IMR-90 (cell line): Measurements from ENCODE around the gene PSPN. TPM values are rescaled to one million over a fixed set of nuclear protein-coding genes. Genes with fewer than 3 reads are reported as not detected.

ENCODE experiments used
- ATAC-seq: fragments of 200-7000 bp; cut with Tn5 transposase; 2 replicates; pipeline ENCODE4 v1.9.1; 2020; ENCODE audit warnings: low read depth, mild to moderate bottlenecking, moderate library complexity
- BruUV-seq: library from RNA; stranded (reverse); fragments of 400-500 nt; replicated peaks from 2 replicates; lab custom pipeline; 2021; lab: Mats Ljungman, UMichigan
- CTCF ChIA-PET: fragments of 300-600 bp; formaldehyde crosslinking; extraction: SDS; loops from one replicate; lab custom pipeline; 2021; ENCODE audit warnings: antibody characterized with exemption; lab: Yijun Ruan, JAX
- POLR2A ChIA-PET: fragments of 300-600 bp; sonication (Branson Sonifier 250); formaldehyde crosslinking; loops from one replicate; lab custom pipeline; 2022; ENCODE audit warnings: antibody characterized with exemption; ENCODE audit not compliant: unreplicated experiment; lab: Charles Lee
- DNase-seq: peaks from one replicate; pipeline ENCODE4 v3.0.0; 2013
- H2AFZ ChIP-seq: replicated peaks from 2 replicates; pipeline ENCODE3; 2013; ENCODE audit warnings: low read length, mild to moderate bottlenecking; ENCODE audit not compliant: poor library complexity
- H2AK5ac ChIP-seq: 2 replicates; pipeline ENCODE4 v1.6.1; 2013; ENCODE audit warnings: low read depth, low read length, inconsistent platforms
- H2AK9ac ChIP-seq: replicated peaks from 2 replicates; pipeline ENCODE3; 2013; ENCODE audit warnings: mild to moderate bottlenecking, low read depth, low read length, moderate library complexity; ENCODE audit not compliant: poor library complexity
- H2BK120ac ChIP-seq: 2 replicates; pipeline ENCODE4 v1.6.1; 2013; ENCODE audit warnings: low read depth, low read length, inconsistent platforms
- H2BK15ac ChIP-seq: 3 replicates; pipeline ENCODE4 v1.6.1; 2013; ENCODE audit warnings: low read depth, low read length, inconsistent platforms
- H2BK20ac ChIP-seq: 2 replicates; pipeline ENCODE4 v1.6.1; 2013; ENCODE audit warnings: low read depth, mild to moderate bottlenecking, inconsistent platforms, low read length, moderate library complexity
- H2BK5ac ChIP-seq: 2 replicates; pipeline ENCODE4 v1.6.1; 2013; ENCODE audit warnings: mild to moderate bottlenecking, low read depth, low read length, inconsistent platforms; ENCODE audit not compliant: poor library complexity, severe bottlenecking
- H3K14ac ChIP-seq: replicated peaks from 2 replicates; pipeline ENCODE4 v1.6.1; 2013; ENCODE audit warnings: low read depth, low read length, inconsistent platforms
- H3K18ac ChIP-seq: 2 replicates; pipeline ENCODE4 v1.6.1; 2013; ENCODE audit warnings: low read depth, low read length, control low read depth
- H3K23ac ChIP-seq: 2 replicates; pipeline ENCODE4 v1.6.1; 2013; ENCODE audit warnings: low read depth, low read length, inconsistent platforms
- H3K27ac ChIP-seq: 2 replicates; pipeline ENCODE4 v1.5.1; 2013; ENCODE audit warnings: mild to moderate bottlenecking, control low read depth, low read length; ENCODE audit not compliant: insufficient read depth
- H3K27me3 ChIP-seq: 2 replicates; pipeline ENCODE4 v1.6.1; 2013; ENCODE audit warnings: low read length; ENCODE audit not compliant: control insufficient read depth, insufficient read depth
- H3K36me3 ChIP-seq: 2 replicates; pipeline ENCODE4 v1.6.1; 2013; ENCODE audit warnings: low read length, mixed read lengths; ENCODE audit not compliant: control insufficient read depth, insufficient read depth
- H3K4ac ChIP-seq: 2 replicates; pipeline ENCODE4 v1.6.1; 2013; ENCODE audit warnings: low read depth, low read length, inconsistent platforms
- H3K4me1 ChIP-seq: 2 replicates; pipeline ENCODE4 v1.6.1; 2013; ENCODE audit warnings: low read length, mixed read lengths; ENCODE audit not compliant: control insufficient read depth, insufficient read depth
- H3K4me2 ChIP-seq: 2 replicates; pipeline ENCODE4 v1.6.1; 2013; ENCODE audit warnings: low read depth, mild to moderate bottlenecking, control low read depth, low read length, moderate library complexity
- H3K4me3 ChIP-seq: 2 replicates; pipeline ENCODE4 v1.5.1; 2013; ENCODE audit warnings: low read depth, mild to moderate bottlenecking, control low read depth, low read length, moderate library complexity; ENCODE audit not compliant: insufficient read depth
- H3K56ac ChIP-seq: 2 replicates; pipeline ENCODE4 v1.6.1; 2013; ENCODE audit warnings: low read length, inconsistent platforms; ENCODE audit not compliant: insufficient read depth; ENCODE audit errors: extremely low read depth
- H3K79me1 ChIP-seq, 2 experiments: 2 replicates each; pipeline ENCODE4 v1.6.1; 2013; ENCODE audit warnings: low read length in 2 of 2, inconsistent platforms in 1 of 2, low read depth in 1 of 2
- H3K9ac ChIP-seq: 2 replicates; pipeline ENCODE4 v1.6.1; 2013; ENCODE audit warnings: low read depth, low read length, control low read depth
- H3K9me1 ChIP-seq: 2 replicates; pipeline ENCODE4 v1.6.1; 2013; ENCODE audit warnings: low read length, inconsistent platforms; ENCODE audit not compliant: insufficient read depth
- H3K9me3 ChIP-seq: 2 replicates; pipeline ENCODE4 v1.6.1; 2013; ENCODE audit warnings: low read length; ENCODE audit not compliant: control insufficient read depth, insufficient read depth
- H4K20me1 ChIP-seq: 2 replicates; pipeline ENCODE4 v1.6.1; 2013; ENCODE audit warnings: low read length, inconsistent platforms; ENCODE audit not compliant: insufficient read depth
- H4K5ac ChIP-seq: 2 replicates; pipeline ENCODE4 v1.6.1; 2013; ENCODE audit warnings: mild to moderate bottlenecking, low read depth, low read length, control low read depth
- H4K8ac ChIP-seq, 2 experiments: 2 replicates each; pipeline ENCODE4 v1.6.1; 2013; ENCODE audit warnings: low read depth in 2 of 2, low read length in 2 of 2, control low read depth in 1 of 2, inconsistent platforms in 1 of 2
- H4K91ac ChIP-seq: 2 replicates; pipeline ENCODE4 v1.6.1; 2013; ENCODE audit warnings: low read depth, low read length, inconsistent platforms; ENCODE audit not compliant: insufficient read depth
- CEBPB ChIP-seq: IDR thresholded peaks from 2 replicates; pipeline ENCODE4 v1.6.1; 2012; ENCODE audit warnings: low read depth, low read length, improper control_type of control experiment
- CHD1 ChIP-seq: IDR thresholded peaks from 2 replicates; pipeline ENCODE4 v1.6.1; 2012; ENCODE audit warnings: low read depth, low read length, improper control_type of control experiment
- MAZ ChIP-seq: IDR thresholded peaks from 2 replicates; pipeline ENCODE4 v1.6.1; 2012; ENCODE audit warnings: low read depth, mild to moderate bottlenecking, low read length, improper control_type of control experiment, moderate library complexity, borderline replicate concordance
- MXI1 ChIP-seq: IDR thresholded peaks from 2 replicates; pipeline ENCODE4 v1.6.1; 2012; ENCODE audit warnings: low read depth, mild to moderate bottlenecking, low read length, moderate library complexity, borderline replicate concordance
- NFE2L2 ChIP-seq: fragments of 150-350 bp; IDR thresholded peaks from 2 replicates; pipeline ENCODE4 v1.6.1; 2016; ENCODE audit warnings: low read depth, mild to moderate bottlenecking, low read length
- POLR2A ChIP-seq: IDR thresholded peaks from 2 replicates; pipeline ENCODE4 v1.6.1; 2012; ENCODE audit warnings: mild to moderate bottlenecking, low read depth, low read length
- RAD21 ChIP-seq: IDR thresholded peaks from 2 replicates; pipeline ENCODE4 v1.6.1; 2012; ENCODE audit warnings: low read length, improper control_type of control experiment
- RFX5 ChIP-seq: IDR thresholded peaks from 2 replicates; pipeline ENCODE4 v1.8.0; 2012; ENCODE audit warnings: low read depth, mild to moderate bottlenecking, low read length, moderate library complexity
- WGBS, 2 experiments: methylation state at CpG; one replicate each; pipeline versions ENCODE4 v1.1.5 to v1.1.7; 2013; ENCODE audit warnings: missing lambda C conversion rate in 2 of 2; ENCODE audit not compliant: insufficient read length in 1 of 2; ENCODE audit errors: extremely low coverage in 2 of 2; 5-methylcytosine and 5-hydroxymethylcytosine counted together
- dilution Hi-C: fragments of 300-500 bp; cut with HindIII; formaldehyde crosslinking; loops from one replicate; pipeline ENCODE4 v1.14.3; 2018; ENCODE audit warnings: low sequenced_read_pairs; ENCODE audit not compliant: unreplicated experiment
- in situ Hi-C: fragments of 300-500 bp; cut with MboI; formaldehyde crosslinking; loops from 3 replicates; pipeline ENCODE4 v1.14.3; 2019; ENCODE audit warnings: low sequenced_read_pairs, inconsistent platforms, mixed read lengths
- intact Hi-C: fragments of 100-400 bp; cut with micrococcal nuclease; formaldehyde crosslinking; loops from 2 replicates; pipeline ENCODE4 v1.10.0; 2022
- polyA plus RNA-seq, 3 experiments: library from polyadenylated mRNA; depleted of rRNA; stranded (reverse); fragments of >200 nt; gene quantifications; 2 replicates each; pipeline ENCODE4 v1.2.3, GENCODE V29; 2012; ENCODE audit warnings: low replicate concordance in 1 of 3
- total RNA-seq: library from RNA; depleted of rRNA; stranded (reverse); fragments of >200 nt; gene quantifications from 2 replicates; pipeline ENCODE4 v1.2.3, GENCODE V29; 2012
- TF ChIP-seq, protein P1 (sequence below): conservative IDR thresholded peaks from 2 replicates; pipeline ENCODE4 v1.5.1; 2012; ENCODE audit warnings: mild to moderate bottlenecking, low read depth, low read length, improper control_type of control experiment
- TF ChIP-seq, protein P2 (sequence below): fragments of 150-350 bp; IDR thresholded peaks from 2 replicates; pipeline ENCODE4 v1.6.1; 2017; ENCODE audit warnings: mild to moderate bottlenecking, antibody characterized with exemption, low read length, low read depth

PSPN gene
- total and polyA plus RNA-seq, 2 of the 4 experiments (the other 2 are of a cell fraction): 0.34 to 0.54 TPM

DNA sequence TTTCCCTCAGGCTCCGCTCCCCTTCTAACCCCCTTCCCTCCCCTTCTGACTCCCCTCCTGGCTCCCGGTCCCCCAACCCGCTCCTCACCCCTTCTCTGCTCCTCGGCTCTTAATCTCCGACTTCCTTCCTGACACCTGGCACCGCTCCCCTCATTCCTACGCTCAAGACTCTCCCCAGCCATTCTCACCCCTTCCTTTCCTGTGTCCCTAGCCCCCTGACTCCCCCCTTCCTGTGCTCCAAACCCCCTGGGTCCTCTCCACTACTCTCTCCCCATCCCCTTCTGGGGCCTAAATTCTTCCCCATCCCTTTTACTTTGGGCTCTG is 13.7 kb downstream of the PSPN start:
- dilution Hi-C loops: no loop called here
- ATAC-seq: no peak
- H2BK20ac ChIP-seq: no peak overlapping the region
- BruUV-seq: no TSS peak
- in situ Hi-C loops: no loop called here
- peak overlapping the region; percentile 77 for H3K27ac ChIP-seq
- H3K27me3 ChIP-seq: no peaks in the 10 kb centered on the region
- peaks cover 16 to 34% of the 10 kb centered on the region in 2 experiments for H3K79me1 ChIP-seq
- peak overlapping the region; percentile 88 for H3K9ac ChIP-seq
- H4K20me1 ChIP-seq: no peaks in the 10 kb centered on the region
- H3K4ac ChIP-seq: peak overlapping the region; percentile 81
- peak overlapping the region; percentile 96 for H3K23ac ChIP-seq
- no peak overlapping the region; the same call in 1 of the 2 replicates for H3K18ac ChIP-seq
- no peaks in the 10 kb centered on the region for H3K9me1 ChIP-seq
- no peak overlapping the region for H2BK15ac ChIP-seq
- no peaks in the 10 kb centered on the region for H3K9me3 ChIP-seq
- peak overlapping the region; percentile 64; the same call in 1 of the 2 replicates for H3K56ac ChIP-seq
- H3K14ac ChIP-seq: peak overlapping the region; percentile 87
- H2AK5ac ChIP-seq: peak overlapping the region; percentile 90
- TF ChIP-seq RFX5 (no peak), MAZ (no peak), NFE2L2 (no peak), RAD21 (no peak), CHD1 (no peak), MXI1 (no peak), CEBPB (no peak), POLR2A (no peak)
- TF ChIP-seq, protein P1, sequence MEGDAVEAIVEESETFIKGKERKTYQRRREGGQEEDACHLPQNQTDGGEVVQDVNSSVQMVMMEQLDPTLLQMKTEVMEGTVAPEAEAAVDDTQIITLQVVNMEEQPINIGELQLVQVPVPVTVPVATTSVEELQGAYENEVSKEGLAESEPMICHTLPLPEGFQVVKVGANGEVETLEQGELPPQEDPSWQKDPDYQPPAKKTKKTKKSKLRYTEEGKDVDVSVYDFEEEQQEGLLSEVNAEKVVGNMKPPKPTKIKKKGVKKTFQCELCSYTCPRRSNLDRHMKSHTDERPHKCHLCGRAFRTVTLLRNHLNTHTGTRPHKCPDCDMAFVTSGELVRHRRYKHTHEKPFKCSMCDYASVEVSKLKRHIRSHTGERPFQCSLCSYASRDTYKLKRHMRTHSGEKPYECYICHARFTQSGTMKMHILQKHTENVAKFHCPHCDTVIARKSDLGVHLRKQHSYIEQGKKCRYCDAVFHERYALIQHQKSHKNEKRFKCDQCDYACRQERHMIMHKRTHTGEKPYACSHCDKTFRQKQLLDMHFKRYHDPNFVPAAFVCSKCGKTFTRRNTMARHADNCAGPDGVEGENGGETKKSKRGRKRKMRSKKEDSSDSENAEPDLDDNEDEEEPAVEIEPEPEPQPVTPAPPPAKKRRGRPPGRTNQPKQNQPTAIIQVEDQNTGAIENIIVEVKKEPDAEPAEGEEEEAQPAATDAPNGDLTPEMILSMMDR: no peak
- TF ChIP-seq, protein P2, sequence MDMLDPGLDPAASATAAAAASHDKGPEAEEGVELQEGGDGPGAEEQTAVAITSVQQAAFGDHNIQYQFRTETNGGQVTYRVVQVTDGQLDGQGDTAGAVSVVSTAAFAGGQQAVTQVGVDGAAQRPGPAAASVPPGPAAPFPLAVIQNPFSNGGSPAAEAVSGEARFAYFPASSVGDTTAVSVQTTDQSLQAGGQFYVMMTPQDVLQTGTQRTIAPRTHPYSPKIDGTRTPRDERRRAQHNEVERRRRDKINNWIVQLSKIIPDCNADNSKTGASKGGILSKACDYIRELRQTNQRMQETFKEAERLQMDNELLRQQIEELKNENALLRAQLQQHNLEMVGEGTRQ: no peak
- POLR2A ChIA-PET: interaction anchor here (2.2 kb wide), 1 partner anchor 11 kb away, joined by 8 read pairs; the partner anchor contains the start of gene ALKBH7
- peak overlapping the region; percentile 97 for H3K4me2 ChIP-seq
- H4K8ac ChIP-seq: peak overlapping the region; percentile 68 to 79
- peak overlapping the region; percentile 73 for H3K4me3 ChIP-seq
- H3K4me1 ChIP-seq: peaks cover 5% of the 10 kb centered on the region
- H4K5ac ChIP-seq: peak overlapping the region; percentile 78
- H3K36me3 ChIP-seq: peaks cover 19% of the 10 kb centered on the region
- peak overlapping the region; percentile 58 for H4K91ac ChIP-seq
- intact Hi-C loops: no loop called here
- CTCF ChIA-PET: no interaction called here
- peak overlapping the region; percentile 99 for H2AFZ ChIP-seq
- DNase-seq: no peak
- H2BK5ac ChIP-seq: peak overlapping the region; percentile 75
- 0% methylated on average over 3 of the region's 7 CpGs; no CpG with 5 or more reads in 1 of the 2 experiments for WGBS, 2 experiments
- peak overlapping the region; percentile 98 for H2AK9ac ChIP-seq
- peak overlapping the region; percentile 57 for H2BK120ac ChIP-seq
